CD4-positive, alpha-beta T cell treated with Interleukin-21 for 1 hour (primary cell): Measurements from ENCODE around the gene ITGAX.
A peak's percentile ranks its signal among the peaks of the same experiment; 100 is the strongest.

Experiments
- DNase-seq: peaks from one replicate; pipeline ENCODE4 v3.0.0-alpha.2; 2020

Gene ITGAX

DNA sequence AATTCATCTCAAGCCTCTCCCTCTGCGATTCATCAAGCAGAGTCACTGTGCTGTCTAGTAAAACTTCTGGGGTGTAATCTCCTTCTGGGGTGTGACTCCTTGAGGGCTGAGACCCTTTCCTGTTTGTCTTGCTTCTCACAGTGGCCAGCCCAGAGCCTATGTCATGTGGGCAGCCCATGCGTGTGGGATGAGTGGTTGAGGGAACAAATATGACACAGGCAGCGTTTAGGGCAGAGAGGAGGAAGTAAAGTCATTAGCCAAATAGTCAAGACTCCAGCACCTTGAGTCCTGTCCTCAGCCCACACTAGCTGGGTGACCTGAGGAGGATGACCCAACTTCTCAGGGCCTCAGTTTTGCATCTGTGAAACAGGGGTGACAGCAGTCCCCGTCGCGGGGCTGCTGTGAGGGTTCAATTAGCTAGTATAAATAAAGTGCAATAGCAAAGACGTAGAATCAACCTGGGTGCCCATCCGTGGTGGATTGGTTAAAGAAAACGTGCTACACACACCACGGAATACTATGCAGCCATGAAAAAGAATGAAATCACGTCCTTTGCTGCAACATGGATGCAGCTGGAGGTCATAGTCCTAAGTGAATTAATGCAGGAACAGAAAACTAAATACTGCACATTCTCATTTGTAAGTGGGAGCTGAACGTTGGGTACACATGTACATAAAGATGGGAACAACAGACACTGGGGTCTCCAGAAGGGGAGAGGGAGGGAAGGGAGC lies 4.5 kb upstream of the ITGAX start:
- DNase-seq = peak; percentile 19

GRCh38 chr16:31351246-31351941 lies 3.6 kb upstream of the ITGAX start:
- no peak for DNase-seq

DNA sequence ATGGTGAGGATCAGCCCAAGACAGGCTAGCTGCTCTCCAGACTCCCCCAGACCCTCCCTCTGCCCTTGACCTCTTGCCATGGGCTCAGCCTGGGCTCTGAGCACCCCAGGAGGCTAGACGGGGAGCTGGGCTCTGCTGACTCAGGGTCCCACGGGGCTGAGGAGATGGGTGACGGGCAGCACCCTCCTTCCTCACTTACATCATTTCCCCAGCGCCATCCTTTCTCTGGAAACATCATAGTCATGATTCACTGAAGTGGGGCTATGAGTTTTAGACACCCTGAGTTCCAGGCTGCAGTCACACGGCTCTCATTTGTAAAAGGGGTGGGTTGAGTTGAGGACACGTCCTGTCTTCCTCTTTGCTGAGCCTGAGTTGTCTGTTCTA lies 3.0 kb upstream of the ITGAX start:
- no peak for DNase-seq

GRCh38 chr16:31352376-31353115 lies 2.4 kb upstream of the ITGAX start:
- DNase-seq = no peak

GRCh38 chr16:31355431-31356100 lies 590 bp downstream of the ITGAX start:
- no peak for DNase-seq

- no peak for DNase-seq
Measured at GRCh38 chr16:31356566-31357323, 1.8 kb downstream of the ITGAX start.

DNA sequence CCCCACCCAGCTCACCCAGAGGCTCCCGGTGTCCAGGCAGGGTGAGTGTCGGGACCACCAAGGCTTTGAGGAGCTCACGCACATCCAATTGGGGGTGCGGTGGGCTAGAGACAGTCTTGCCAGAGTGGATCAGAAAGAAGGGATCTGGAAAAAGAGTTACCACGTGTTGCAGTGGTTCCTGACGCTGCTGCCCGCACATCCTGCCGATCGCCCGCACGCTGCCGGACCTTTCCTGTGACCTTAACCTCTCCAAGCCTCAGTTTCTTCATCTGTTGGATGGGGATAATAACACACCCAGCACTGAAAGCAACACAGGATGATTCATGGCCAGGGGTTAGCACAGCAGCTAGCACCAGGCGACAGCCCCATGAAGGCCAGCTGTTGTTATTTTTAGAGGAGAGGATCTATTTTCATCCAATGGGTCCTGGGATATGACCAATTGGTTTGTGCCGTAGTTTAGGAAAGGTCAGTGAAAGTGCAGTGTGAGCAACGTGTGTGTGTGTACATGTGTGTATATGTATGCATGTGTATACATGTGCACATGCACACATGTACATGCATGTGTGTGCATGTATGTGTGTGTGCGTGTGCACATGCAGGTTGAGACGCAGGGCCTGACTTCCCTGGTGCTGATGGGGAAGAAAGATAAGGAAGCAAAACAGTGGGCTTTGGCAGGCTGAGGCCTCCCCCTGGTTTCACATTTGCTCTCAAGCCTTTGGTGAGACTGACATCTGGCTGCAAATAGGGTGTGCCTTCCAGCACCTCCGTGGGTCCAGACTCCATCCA lies 2.5 kb downstream of the ITGAX start:
- no peak for DNase-seq

GRCh38 chr16:31360251-31360650 lies 5.3 kb downstream of the ITGAX start:
- no peak for DNase-seq

DNA sequence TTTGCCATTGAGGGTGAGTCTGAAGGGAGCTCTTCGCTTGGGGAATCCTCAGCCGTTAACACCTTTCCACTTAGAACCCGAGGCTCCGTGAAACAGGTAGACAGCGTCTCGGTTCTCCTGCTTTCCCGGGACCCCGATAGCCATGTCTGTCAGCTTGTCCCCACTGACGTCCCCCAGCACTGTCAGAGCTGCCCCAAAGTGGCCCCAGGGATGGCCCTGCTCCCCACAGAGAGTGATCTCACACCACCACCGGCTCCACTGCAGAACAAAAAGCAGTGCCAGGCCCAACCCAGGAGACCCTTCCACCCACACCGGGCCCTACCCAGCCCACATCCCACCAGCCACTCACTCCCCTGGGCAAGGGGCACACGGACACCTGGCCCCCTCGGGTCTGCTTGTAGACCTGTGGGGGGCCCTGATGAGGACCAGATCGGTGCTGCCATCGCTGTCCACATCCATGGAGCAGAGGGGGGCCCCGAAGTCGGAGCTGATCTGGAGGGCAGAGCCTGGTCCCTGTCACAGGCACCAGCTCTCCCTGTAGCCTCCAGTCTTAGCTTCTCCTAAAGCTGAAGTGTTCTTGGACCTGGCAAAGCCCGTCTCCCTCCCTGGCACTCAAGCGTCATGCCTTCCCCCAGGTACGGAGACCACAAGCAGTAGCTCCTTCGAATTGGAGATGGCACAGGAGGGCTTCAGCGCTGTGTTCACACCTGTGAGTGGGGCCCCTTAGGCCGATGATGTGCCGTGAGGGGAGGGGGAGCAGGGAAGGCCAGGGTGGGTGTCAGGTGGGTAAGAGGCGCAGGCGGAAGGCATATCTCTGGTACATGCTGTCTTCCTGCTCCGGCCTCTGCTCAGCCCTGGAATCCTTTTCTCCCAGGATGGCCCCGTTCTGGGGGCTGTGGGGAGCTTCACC lies 6.5 kb downstream of the ITGAX start:
- DNase-seq = no peak

- no peak for DNase-seq
Measured at GRCh38 chr16:31362476-31363405, 7.8 kb downstream of the ITGAX start.

- DNase-seq = no peak
Measured at GRCh38 chr16:31363721-31364120, 8.7 kb downstream of the ITGAX start.

DNA sequence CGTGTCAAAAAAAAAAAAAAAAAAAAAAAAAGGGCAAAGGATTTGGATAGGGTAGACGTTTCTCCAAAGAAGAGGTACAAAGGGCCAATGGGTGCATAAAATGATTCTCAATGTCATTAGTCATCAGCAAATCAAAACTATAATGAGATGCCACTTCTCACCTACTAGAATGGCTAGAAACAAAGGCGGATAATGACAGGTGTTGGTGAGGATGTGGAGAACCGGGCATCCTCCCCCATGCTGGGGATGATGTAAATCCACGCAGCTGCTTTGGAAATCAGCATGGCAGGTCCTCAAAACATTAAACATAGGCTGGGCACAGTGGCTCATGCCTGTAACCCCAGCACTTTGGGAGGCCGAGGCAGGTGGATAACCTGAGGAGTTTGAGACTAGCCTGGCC lies 9.4 kb downstream of the ITGAX start:
- DNase-seq = no peak

DNA sequence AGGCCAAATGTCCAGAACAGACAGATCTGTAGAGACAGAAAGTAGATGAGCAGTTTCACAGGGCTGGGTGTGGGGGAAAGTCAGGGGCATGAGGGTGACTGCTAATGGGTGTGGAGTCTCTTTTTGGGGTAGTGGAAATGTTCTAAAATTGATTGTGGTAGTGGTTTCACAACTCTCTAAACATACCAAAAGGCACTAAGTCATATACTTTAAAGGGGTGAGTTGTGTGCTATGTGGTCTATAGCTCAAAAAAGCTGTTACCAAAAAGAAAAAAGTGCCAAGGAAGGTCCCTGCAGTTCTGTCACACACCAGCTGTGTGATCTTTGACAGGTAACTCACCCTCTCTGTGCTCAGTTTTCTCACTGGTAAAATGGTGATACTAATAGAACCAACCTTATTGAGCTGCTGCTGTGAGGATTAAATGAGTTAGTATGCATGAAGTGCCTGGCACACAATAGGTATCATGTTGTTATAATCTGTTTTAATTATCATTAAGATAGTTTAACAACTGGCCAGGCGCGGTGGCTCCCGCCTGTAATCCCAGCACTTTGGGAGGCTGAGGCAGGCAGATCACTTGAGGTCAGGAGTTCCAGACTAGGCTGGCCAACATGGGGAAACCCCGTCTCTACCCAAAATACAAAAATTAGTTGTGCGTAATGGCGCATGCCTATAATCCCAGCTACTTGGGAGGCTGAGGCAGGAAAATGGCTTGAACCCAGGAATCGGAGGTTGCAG lies 10.3 kb downstream of the ITGAX start:
- peak; percentile 53 for DNase-seq

DNA sequence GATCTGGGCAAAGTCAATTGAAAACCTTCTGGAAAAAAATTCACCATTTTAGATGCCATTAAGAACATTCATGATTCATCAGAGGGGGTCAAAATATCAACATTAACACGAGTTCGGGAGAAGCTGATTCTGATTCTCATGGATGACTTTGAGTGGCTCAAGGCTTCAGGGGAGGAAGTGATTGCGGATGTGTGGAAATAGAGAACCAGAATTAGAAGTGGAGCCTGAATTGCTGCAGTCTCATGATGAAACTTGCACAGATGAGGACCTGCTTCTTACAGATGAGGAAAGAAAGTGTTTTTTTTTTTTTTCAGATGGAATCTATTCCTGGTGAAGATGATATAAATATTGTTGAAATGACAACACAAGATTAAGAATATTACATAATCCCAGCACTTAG lies 12.9 kb downstream of the ITGAX start:
- no peak for DNase-seq

DNA sequence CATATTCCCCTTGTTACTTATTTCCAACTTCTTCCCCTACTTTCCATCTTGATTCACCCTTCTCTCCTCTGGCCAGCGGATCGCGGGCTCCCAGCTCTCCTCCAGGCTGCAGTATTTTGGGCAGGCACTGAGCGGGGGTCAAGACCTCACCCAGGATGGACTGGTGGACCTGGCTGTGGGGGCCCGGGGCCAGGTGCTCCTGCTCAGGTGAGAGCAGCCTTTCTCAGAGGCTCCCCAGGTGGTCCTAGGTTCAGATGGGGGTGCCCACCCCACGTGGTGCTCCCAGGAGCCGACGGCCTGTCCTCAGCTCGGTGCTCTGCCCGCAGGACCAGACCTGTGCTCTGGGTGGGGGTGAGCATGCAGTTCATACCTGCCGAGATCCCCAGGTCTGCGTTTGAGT lies 16.0 kb downstream of the ITGAX start:
- no peak for DNase-seq

- no peak for DNase-seq
Measured at GRCh38 chr16:31371619-31372484, 16.9 kb downstream of the ITGAX start.

- no peak for DNase-seq
Measured at GRCh38 chr16:31373235-31373634, 18.3 kb downstream of the ITGAX start.

DNA sequence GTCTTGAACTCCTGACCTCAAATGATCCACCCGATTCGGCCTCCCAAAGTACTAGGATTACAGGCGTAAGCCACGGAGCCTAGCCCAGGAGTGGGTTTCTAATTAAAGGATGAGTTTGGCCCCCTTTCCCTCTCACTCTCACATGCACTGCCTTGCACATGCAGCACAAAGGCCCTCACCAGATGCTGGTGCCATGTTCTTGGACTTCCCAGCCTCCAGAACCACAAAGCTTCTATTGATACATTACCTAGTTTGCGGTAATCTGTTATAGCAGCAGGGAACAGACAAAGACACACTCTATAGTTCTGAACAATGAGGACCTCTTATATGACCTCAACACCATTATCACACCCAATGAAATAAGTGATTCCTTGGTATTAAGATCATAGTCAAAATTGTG lies 20.3 kb downstream of the ITGAX start:
- DNase-seq = no peak
